NK-92 treated with Interleukin-12 subunit alpha and Interleukin-12 subunit beta, amount 100 ng/mL, for 24 hours (cell line): ENCODE results near the gene APOL6.

Experiments used
- DNase-seq: peaks from one replicate; lab custom pipeline; 2025; lab: John Stamatoyannopoulos, UW

The APOL6 gene

GRCh38 chr22:35648066-35649025 is at the start of gene APOL6:
Gene APOL6 (plus strand): TSS chr22:35648446. CDS start chr22:35656426, 7,980 bp downstream.
- peak; percentile 34 for DNase-seq

- DNase-seq, result no peak
Observed at GRCh38 chr22:35599364-35599763, 48.9 kb upstream of the APOL6 start.

GRCh38 chr22:35600476-35600875 is 47.8 kb upstream of the APOL6 start:
- DNase-seq, result no peak

- DNase-seq, result no peak
Observed at GRCh38 chr22:35601013-35601580, 47.1 kb upstream of the APOL6 start.

- peak; percentile 54 for DNase-seq
Observed at GRCh38 chr22:35601743-35602615, 46.3 kb upstream of the APOL6 start.

- DNase-seq, result no peak
Observed at GRCh38 chr22:35604621-35605368, 43.5 kb upstream of the APOL6 start.

GRCh38 chr22:35605369-35605680 is 42.9 kb upstream of the APOL6 start:
- DNase-seq, result no peak

- no peak for DNase-seq
Observed at GRCh38 chr22:35605851-35606481, 42.3 kb upstream of the APOL6 start.

GRCh38 chr22:35606916-35607315 is 41.3 kb upstream of the APOL6 start:
- DNase-seq, result no peak

GRCh38 chr22:35608088-35608487 is 40.2 kb upstream of the APOL6 start:
- no peak for DNase-seq

- no peak for DNase-seq
Observed at GRCh38 chr22:35609261-35609660, 39.0 kb upstream of the APOL6 start.

GRCh38 chr22:35609761-35610160 is 38.5 kb upstream of the APOL6 start:
- no peak for DNase-seq

GRCh38 chr22:35610741-35611140 is 37.5 kb upstream of the APOL6 start:
- no peak for DNase-seq

GRCh38 chr22:35611200-35611890 is 36.9 kb upstream of the APOL6 start:
- DNase-seq, result no peak

GRCh38 chr22:35611891-35612576 is 36.2 kb upstream of the APOL6 start:
- no peak for DNase-seq

GRCh38 chr22:35612903-35613302 is 35.3 kb upstream of the APOL6 start:
- DNase-seq, result no peak

GRCh38 chr22:35614404-35614803 is 33.8 kb upstream of the APOL6 start:
- no peak for DNase-seq

- no peak for DNase-seq
Observed at GRCh38 chr22:35615156-35615555, 33.1 kb upstream of the APOL6 start.

- no peak for DNase-seq
Observed at GRCh38 chr22:35616043-35616442, 32.2 kb upstream of the APOL6 start.

GRCh38 chr22:35617137-35617755 is 31.0 kb upstream of the APOL6 start, which contains the start of gene MB:
Gene MB (minus strand): TSS chr22:35617329. CDS start chr22:35617257, 72 bp downstream.
- DNase-seq, result no peak
